SK-N-SH (cell line): ENCODE measurements around the gene PDE9A. TPM values are rescaled to one million over a fixed set of nuclear protein-coding genes. Genes with fewer than 3 reads are reported as not detected.

Experiments used
- CTCF ChIA-PET: fragments of 300-600, 350-600 bp; formaldehyde crosslinking; extraction: SDS; loops from one replicate; lab custom pipeline; 2021; lab: Yijun Ruan, JAX
- POLR2A ChIA-PET: fragments of 350-600 bp; sonication (Branson Sonifier 250); formaldehyde crosslinking; extraction: SDS; loops from one replicate; lab custom pipeline; 2020; ENCODE audit warnings: antibody characterized with exemption, inconsistent platforms; lab: Yijun Ruan, JAX
- DNase-seq: peaks from one replicate; pipeline ENCODE4 v3.0.0; 2012
- H2AFZ ChIP-seq: fragments of 200-600 bp; sonication (generic); 2 replicates; pipeline ENCODE4 v1.8.1; 2016; ENCODE audit warnings: antibody characterized with exemption, mild to moderate bottlenecking, low read depth
- H3F3A ChIP-seq: fragments of 200-600 bp; sonication (generic); replicated peaks from 2 replicates; pipeline ENCODE3; 2016; ENCODE audit warnings: antibody characterized with exemption, mild to moderate bottlenecking; ENCODE audit not compliant: insufficient read depth
- H3K27ac ChIP-seq, 2 experiments: fragments of 200-500 bp in 1 of 2; fragments of 200-600 bp in 1 of 2; sonication (Bioruptor generic) in 1 of 2; sonication (generic), shearing (Covaris generic) in 1 of 2; 2 replicates each; pipeline versions ENCODE4 v1.5.1 to v1.6.1; 2014 to 2016; ENCODE audit warnings: low read depth in 2 of 2, inconsistent platforms in 1 of 2, low read length in 1 of 2, mild to moderate bottlenecking in 1 of 2, mixed read lengths in 1 of 2
- H3K27me3 ChIP-seq: fragments of 200-600 bp; sonication (generic), shearing (Covaris generic); 2 replicates; pipeline ENCODE4 v1.6.1; 2016; ENCODE audit warnings: mixed run types; ENCODE audit not compliant: insufficient read depth
- H3K36me3 ChIP-seq, 2 experiments: fragments of 200-500 bp in 1 of 2; fragments of 200-600 bp in 1 of 2; sonication (Bioruptor generic) in 1 of 2; sonication (generic) in 1 of 2; replicated peaks in 1 of 2; 2 replicates each; pipeline versions ENCODE3 to v1.5.1; 2014 to 2016; ENCODE audit warnings: low read length in 1 of 2, mild to moderate bottlenecking in 1 of 2; ENCODE audit not compliant: insufficient read depth in 2 of 2, control insufficient read depth in 1 of 2
- H3K4me1 ChIP-seq, 2 experiments: fragments of 200-500 bp in 1 of 2; fragments of 200-600 bp in 1 of 2; sonication (Bioruptor generic) in 1 of 2; sonication (generic), shearing (Covaris generic) in 1 of 2; 2 replicates each; pipeline versions ENCODE4 v1.5.1 to v1.6.1; 2014 to 2016; ENCODE audit warnings: low read depth in 1 of 2, low read length in 1 of 2, mixed run types in 1 of 2; ENCODE audit not compliant: insufficient read depth in 2 of 2, control insufficient read depth in 1 of 2
- H3K4me2 ChIP-seq: fragments of 200-600 bp; sonication (generic), shearing (Covaris generic); 2 replicates; pipeline ENCODE4 v1.6.1; 2017; ENCODE audit warnings: mixed run types
- H3K4me3 ChIP-seq, 2 experiments: fragments of 200-500 bp in 1 of 2; fragments of 200-600 bp in 1 of 2; sonication (Bioruptor generic) in 1 of 2; sonication (generic), shearing (Covaris generic) in 1 of 2; 2 replicates each; pipeline versions ENCODE4 v1.5.1 to v1.8.1; 2014 to 2016; ENCODE audit warnings: low read depth in 2 of 2, inconsistent platforms in 1 of 2, low read length in 1 of 2, mild to moderate bottlenecking in 1 of 2, mixed read lengths in 1 of 2, moderate library complexity in 1 of 2
- H3K79me2 ChIP-seq: fragments of 200-600 bp; sonication (generic); 2 replicates; pipeline ENCODE4 v1.8.1; 2017; ENCODE audit warnings: mild to moderate bottlenecking; ENCODE audit not compliant: insufficient read depth
- H3K9ac ChIP-seq: fragments of 200-600 bp; sonication (generic); 2 replicates; pipeline ENCODE4 v1.6.1; 2017; ENCODE audit warnings: mixed run types
- H3K9me2 ChIP-seq: fragments of 200-600 bp; sonication (generic); 2 replicates; pipeline ENCODE4 v1.6.1; 2017; ENCODE audit warnings: mixed run types
- H3K9me3 ChIP-seq: fragments of 200-600 bp; sonication (generic); 2 replicates; pipeline ENCODE4 v1.6.1; 2017; ENCODE audit warnings: mixed run types, mild to moderate bottlenecking, moderate library complexity
- H4K20me1 ChIP-seq: fragments of 200-600 bp; sonication (generic); 2 replicates; pipeline ENCODE4 v1.6.1; 2017; ENCODE audit warnings: mild to moderate bottlenecking, mixed run types; ENCODE audit not compliant: insufficient read depth
- CHD2 ChIP-seq: fragments of 150-350 bp; IDR thresholded peaks from 2 replicates; pipeline ENCODE4 v1.6.1; 2018; ENCODE audit warnings: low read length; ENCODE audit not compliant: partially characterized antibody
- ELF1 ChIP-seq: IDR thresholded peaks from 2 replicates; pipeline ENCODE4 v1.4.0; 2012
- FOXJ3 ChIP-seq: sonication (generic); formaldehyde crosslinking; IDR thresholded peaks from 2 replicates; pipeline ENCODE4 v1.5.1; 2020; ENCODE audit warnings: mild to moderate bottlenecking, missing genetic modification reagents
- JUND ChIP-seq: IDR thresholded peaks from 2 replicates; pipeline ENCODE4 v1.4.0; 2012
- MAX ChIP-seq: IDR thresholded peaks from 2 replicates; pipeline ENCODE4 v1.4.0; 2012; ENCODE audit warnings: low read depth
- MXI1 ChIP-seq: IDR thresholded peaks from 2 replicates; pipeline ENCODE4 v1.6.1; 2012; ENCODE audit warnings: mild to moderate bottlenecking, low read depth, low read length, improper control_type of control experiment
- POLR2AphosphoS5 ChIP-seq: IDR thresholded peaks from 2 replicates; pipeline ENCODE4 v1.6.1; 2012; ENCODE audit warnings: low read depth, low read length
- RAD21 ChIP-seq: IDR thresholded peaks from 2 replicates; pipeline ENCODE4 v1.6.1; 2012; ENCODE audit warnings: mild to moderate bottlenecking, low read length
- RCOR1 ChIP-seq: fragments of 150-350 bp; IDR thresholded peaks from 2 replicates; pipeline ENCODE4 v1.6.1; 2017; ENCODE audit warnings: antibody characterized with exemption, low read length
- RFX5 ChIP-seq: IDR thresholded peaks from 2 replicates; pipeline ENCODE4 v1.6.1; 2012; ENCODE audit warnings: mild to moderate bottlenecking, improper control_type of control experiment, low read length
- SMC3 ChIP-seq: IDR thresholded peaks from 2 replicates; pipeline ENCODE4 v1.6.1; 2012; ENCODE audit warnings: low read depth, low read length, improper control_type of control experiment
- TCF12 ChIP-seq: IDR thresholded peaks from 2 replicates; pipeline ENCODE4 v1.4.0; 2012
- ZBTB33 ChIP-seq: IDR thresholded peaks from 2 replicates; pipeline ENCODE4 v1.4.0; 2012; ENCODE audit warnings: low read depth, borderline replicate concordance
- WGBS: methylation state at CpG from one replicate; pipeline ENCODE4 v1.1.6; 2017; ENCODE audit warnings: low lambda C conversion rate; 5-methylcytosine and 5-hydroxymethylcytosine counted together
- polyA plus RNA-seq, 3 experiments: library from polyadenylated mRNA; depleted of rRNA; stranded (reverse); fragments of >200 nt; gene quantifications; 2 replicates each; pipeline ENCODE4 v1.2.3, GENCODE V29; 2012
- TF ChIP-seq, protein P1 (sequence below): IDR thresholded peaks from 2 replicates; pipeline ENCODE4 v1.6.1; 2012; ENCODE audit warnings: mild to moderate bottlenecking, low read depth, low read length, moderate library complexity

The PDE9A gene
- polyA plus RNA-seq, 1 of the 3 experiments (the other 2 are of a cell fraction) = 0.28 TPM

GRCh38 chr21:42645211-42646075 is 8.0 kb upstream of the PDE9A start:
- Histone ChIP-seq H3F3A (no peaks in the 10 kb centered on the region), H4K20me1 (no peaks in the 10 kb centered on the region), H2AFZ (no peak overlapping the region), H3K9me2 (no peaks in the 10 kb centered on the region), H3K4me1 (peaks cover 0 to 3% of the 10 kb centered on the region in 2 experiments; a peak in 1 of 4 replicates), H3K27me3 (no peaks in the 10 kb centered on the region), H3K9me3 (no peaks in the 10 kb centered on the region), H3K9ac (no peak overlapping the region), H3K36me3 (no peaks in the 10 kb centered on the region), H3K79me2 (no peaks in the 10 kb centered on the region), H3K4me2 (no peak overlapping the region), H3K4me3 (no peak overlapping the region), H3K27ac (no peak overlapping the region)
- 54% methylated on average over 22 of the region's 28 CpGs for WGBS
- POLR2A ChIA-PET = no interaction called here
- CTCF ChIA-PET = interaction anchor here (0.9 kb wide), 1 partner anchor 8 kb away, joined by 5 read pairs; the partner anchor contains the start of gene PDE9A
- no peak for DNase-seq
- TF ChIP-seq ZBTB33 = no peak
- no peak for TF ChIP-seq MXI1

DNA sequence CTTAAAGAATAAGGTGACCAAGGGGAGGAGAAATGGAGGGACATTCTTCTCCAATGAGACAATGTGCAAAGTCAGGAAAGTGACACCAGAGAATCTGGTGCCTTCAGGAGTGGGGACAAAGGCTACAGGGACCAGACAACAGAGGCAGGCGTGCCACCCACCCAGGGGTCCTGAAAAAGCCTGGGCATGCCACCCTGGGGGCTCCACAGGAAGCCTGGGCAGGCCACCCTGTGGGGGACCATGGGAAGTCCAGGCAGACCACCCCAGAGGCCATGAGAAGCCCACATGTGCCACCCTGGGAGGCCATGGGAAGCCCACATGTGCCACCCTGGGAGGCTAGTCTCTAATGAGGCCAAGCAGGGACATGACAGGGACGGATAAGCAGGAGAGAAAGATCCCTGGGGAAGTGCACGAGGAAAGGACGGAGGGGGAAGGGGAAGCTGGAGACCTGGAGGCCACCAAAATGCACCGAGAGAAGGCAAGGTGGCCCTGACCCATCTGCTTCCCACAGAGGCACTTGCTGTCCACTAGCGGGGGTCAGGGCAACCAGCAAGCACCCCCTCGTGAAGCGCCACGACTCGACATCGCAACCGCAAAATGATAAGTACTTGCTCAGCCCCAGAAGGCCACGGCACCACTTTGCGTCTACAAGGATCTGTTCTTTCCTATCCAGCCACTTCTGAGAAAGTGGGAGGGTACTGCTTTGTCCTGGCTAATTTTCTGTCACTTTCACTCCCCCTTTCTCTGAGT is 7.2 kb upstream of the PDE9A start:
- Histone ChIP-seq H2AFZ (no peak overlapping the region), H3K4me1 (peaks cover 0 to 1% of the 10 kb centered on the region in 2 experiments; a peak in 1 of 4 replicates), H3K79me2 (no peaks in the 10 kb centered on the region), H3K9me2 (no peaks in the 10 kb centered on the region)
- TF ChIP-seq POLR2AphosphoS5 = no peak
- TF ChIP-seq ELF1 = no peak
- no peak for TF ChIP-seq RFX5
- TF ChIP-seq SMC3 = no peak
- no peak for TF ChIP-seq RCOR1
- TF ChIP-seq JUND = no peak
- TF ChIP-seq MAX = no peak
- no peak for TF ChIP-seq CHD2
- no peak for TF ChIP-seq ZBTB33
- TF ChIP-seq RAD21 = no peak
- TF ChIP-seq, protein P1, sequence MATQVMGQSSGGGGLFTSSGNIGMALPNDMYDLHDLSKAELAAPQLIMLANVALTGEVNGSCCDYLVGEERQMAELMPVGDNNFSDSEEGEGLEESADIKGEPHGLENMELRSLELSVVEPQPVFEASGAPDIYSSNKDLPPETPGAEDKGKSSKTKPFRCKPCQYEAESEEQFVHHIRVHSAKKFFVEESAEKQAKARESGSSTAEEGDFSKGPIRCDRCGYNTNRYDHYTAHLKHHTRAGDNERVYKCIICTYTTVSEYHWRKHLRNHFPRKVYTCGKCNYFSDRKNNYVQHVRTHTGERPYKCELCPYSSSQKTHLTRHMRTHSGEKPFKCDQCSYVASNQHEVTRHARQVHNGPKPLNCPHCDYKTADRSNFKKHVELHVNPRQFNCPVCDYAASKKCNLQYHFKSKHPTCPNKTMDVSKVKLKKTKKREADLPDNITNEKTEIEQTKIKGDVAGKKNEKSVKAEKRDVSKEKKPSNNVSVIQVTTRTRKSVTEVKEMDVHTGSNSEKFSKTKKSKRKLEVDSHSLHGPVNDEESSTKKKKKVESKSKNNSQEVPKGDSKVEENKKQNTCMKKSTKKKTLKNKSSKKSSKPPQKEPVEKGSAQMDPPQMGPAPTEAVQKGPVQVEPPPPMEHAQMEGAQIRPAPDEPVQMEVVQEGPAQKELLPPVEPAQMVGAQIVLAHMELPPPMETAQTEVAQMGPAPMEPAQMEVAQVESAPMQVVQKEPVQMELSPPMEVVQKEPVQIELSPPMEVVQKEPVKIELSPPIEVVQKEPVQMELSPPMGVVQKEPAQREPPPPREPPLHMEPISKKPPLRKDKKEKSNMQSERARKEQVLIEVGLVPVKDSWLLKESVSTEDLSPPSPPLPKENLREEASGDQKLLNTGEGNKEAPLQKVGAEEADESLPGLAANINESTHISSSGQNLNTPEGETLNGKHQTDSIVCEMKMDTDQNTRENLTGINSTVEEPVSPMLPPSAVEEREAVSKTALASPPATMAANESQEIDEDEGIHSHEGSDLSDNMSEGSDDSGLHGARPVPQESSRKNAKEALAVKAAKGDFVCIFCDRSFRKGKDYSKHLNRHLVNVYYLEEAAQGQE = no peak
- TF ChIP-seq FOXJ3 (CRISPR knock-in tag) = no peak
- no peak for TF ChIP-seq TCF12
- TF ChIP-seq, all 33 proteins: peak for 0
- no peak overlapping the region for H3K4me2 ChIP-seq
- DNase-seq = no peak
- 75% methylated on average over 14 of the region's 14 CpGs for WGBS
- no peaks in the 10 kb centered on the region for H4K20me1 ChIP-seq
- H3F3A ChIP-seq = no peaks in the 10 kb centered on the region
- POLR2A ChIA-PET = no interaction called here
- H3K27ac ChIP-seq = no peak overlapping the region
- H3K9me3 ChIP-seq = no peaks in the 10 kb centered on the region
- CTCF ChIA-PET = no interaction called here
- H3K4me3 ChIP-seq = no peak overlapping the region
- H3K27me3 ChIP-seq = no peaks in the 10 kb centered on the region
- H3K36me3 ChIP-seq = no peaks in the 10 kb centered on the region
- H3K9ac ChIP-seq = no peak overlapping the region
